ENCODE measurements around the gene FGD4. TPM values are rescaled to one million over a fixed set of nuclear protein-coding genes. Genes with fewer than 3 reads are reported as not detected.
A peak's percentile ranks its signal among the peaks of the same experiment; 100 is the strongest.

The FGD4 gene
- total RNA-seq, 6 experiments from 2014 or later, result 1.9 to 5.6 (median 4.8) TPM

- Mint-ChIP-seq H3K4me3 (no peak overlapping the region), H3K9me3 (no peaks in the 10 kb centered on the region), H3K4me1 (ENCODE audit: low read depth) (peaks cover 3% of the 10 kb centered on the region; the same call in 1 of the 2 replicates), H3K27me3 (ENCODE audit: insufficient read depth) (peaks cover 9% of the 10 kb centered on the region), H3K36me3 (ENCODE audit: low read depth) (no peaks in the 10 kb centered on the region), H3K27ac (no peak overlapping the region)
- TF ChIP-seq, protein P1, sequence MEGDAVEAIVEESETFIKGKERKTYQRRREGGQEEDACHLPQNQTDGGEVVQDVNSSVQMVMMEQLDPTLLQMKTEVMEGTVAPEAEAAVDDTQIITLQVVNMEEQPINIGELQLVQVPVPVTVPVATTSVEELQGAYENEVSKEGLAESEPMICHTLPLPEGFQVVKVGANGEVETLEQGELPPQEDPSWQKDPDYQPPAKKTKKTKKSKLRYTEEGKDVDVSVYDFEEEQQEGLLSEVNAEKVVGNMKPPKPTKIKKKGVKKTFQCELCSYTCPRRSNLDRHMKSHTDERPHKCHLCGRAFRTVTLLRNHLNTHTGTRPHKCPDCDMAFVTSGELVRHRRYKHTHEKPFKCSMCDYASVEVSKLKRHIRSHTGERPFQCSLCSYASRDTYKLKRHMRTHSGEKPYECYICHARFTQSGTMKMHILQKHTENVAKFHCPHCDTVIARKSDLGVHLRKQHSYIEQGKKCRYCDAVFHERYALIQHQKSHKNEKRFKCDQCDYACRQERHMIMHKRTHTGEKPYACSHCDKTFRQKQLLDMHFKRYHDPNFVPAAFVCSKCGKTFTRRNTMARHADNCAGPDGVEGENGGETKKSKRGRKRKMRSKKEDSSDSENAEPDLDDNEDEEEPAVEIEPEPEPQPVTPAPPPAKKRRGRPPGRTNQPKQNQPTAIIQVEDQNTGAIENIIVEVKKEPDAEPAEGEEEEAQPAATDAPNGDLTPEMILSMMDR (IDR thresholded peaks at IDR 0.05), result no peak
- no peak for DNase-seq
These were observed 97.6 kb downstream of the FGD4 start for GRCh38 chr12:32496946-32497345.

- no peak for DNase-seq
- Mint-ChIP-seq H3K9me3 (no peaks in the 10 kb centered on the region), H3K4me1 (ENCODE audit: low read depth) (peaks cover 6% of the 10 kb centered on the region; the same call in 1 of the 2 replicates), H3K27ac (no peak overlapping the region), H3K36me3 (ENCODE audit: low read depth) (no peaks in the 10 kb centered on the region), H3K27me3 (ENCODE audit: insufficient read depth) (peaks cover 11% of the 10 kb centered on the region), H3K4me3 (no peak overlapping the region)
- TF ChIP-seq, protein P1 (IDR thresholded peaks at IDR 0.05), result no peak
These were observed 98.5 kb downstream of the FGD4 start for GRCh38 chr12:32497864-32498263.

- H3K27ac Mint-ChIP-seq, result no peak overlapping the region
- DNase-seq, result no peak
- H3K36me3 Mint-ChIP-seq (ENCODE audit: low read depth), result no peaks in the 10 kb centered on the region
- no peaks in the 10 kb centered on the region for H3K9me3 Mint-ChIP-seq
- TF ChIP-seq, protein P1 (IDR thresholded peaks at IDR 0.05), result no peak
- peaks cover 11% of the 10 kb centered on the region; the same call in 1 of the 2 replicates for H3K27me3 Mint-ChIP-seq (ENCODE audit: insufficient read depth)
- no peak overlapping the region for H3K4me3 Mint-ChIP-seq
- peaks cover 6% of the 10 kb centered on the region; the same call in 1 of the 2 replicates for H3K4me1 Mint-ChIP-seq (ENCODE audit: low read depth)
These were observed 99.7 kb downstream of the FGD4 start for GRCh38 chr12:32499048-32499447.

DNA sequence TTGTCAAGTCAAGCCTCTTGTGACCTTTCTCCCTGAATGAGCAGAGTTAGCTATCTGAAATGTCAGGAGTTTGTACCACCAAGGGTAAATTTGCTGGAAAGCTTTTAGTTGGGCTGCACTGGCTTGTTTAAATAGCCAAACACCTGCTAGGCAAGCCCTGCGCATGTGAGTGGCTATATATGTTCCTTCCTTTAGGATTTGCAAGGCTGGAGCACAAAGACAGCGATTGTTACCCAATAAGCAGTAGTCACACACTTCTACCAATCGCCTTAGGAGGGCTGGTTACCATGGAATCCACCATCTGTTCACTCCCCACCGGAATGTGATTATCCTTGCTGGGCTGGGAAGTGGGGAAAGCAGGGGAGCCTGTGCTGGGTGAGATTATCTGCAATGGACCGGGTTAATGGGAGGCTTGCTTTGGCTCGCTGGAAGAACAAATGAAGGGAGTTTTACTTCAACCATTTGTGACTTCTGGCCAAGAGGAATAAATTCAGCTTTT is 102.5 kb downstream of the FGD4 start:
- Mint-ChIP-seq H3K27me3 (ENCODE audit: insufficient read depth) (peaks cover 18% of the 10 kb centered on the region; the same call in 1 of the 2 replicates), H3K4me1 (ENCODE audit: low read depth) (peaks cover 14% of the 10 kb centered on the region), H3K9me3 (no peaks in the 10 kb centered on the region), H3K27ac (no peak overlapping the region), H3K36me3 (ENCODE audit: low read depth) (no peaks in the 10 kb centered on the region), H3K4me3 (peak overlapping the region; percentile 7; the same call in 1 of the 2 replicates)
- DNase-seq, result peak; percentile 14
- TF ChIP-seq, protein P1 (IDR thresholded peaks at IDR 0.05), result no peak

DNA sequence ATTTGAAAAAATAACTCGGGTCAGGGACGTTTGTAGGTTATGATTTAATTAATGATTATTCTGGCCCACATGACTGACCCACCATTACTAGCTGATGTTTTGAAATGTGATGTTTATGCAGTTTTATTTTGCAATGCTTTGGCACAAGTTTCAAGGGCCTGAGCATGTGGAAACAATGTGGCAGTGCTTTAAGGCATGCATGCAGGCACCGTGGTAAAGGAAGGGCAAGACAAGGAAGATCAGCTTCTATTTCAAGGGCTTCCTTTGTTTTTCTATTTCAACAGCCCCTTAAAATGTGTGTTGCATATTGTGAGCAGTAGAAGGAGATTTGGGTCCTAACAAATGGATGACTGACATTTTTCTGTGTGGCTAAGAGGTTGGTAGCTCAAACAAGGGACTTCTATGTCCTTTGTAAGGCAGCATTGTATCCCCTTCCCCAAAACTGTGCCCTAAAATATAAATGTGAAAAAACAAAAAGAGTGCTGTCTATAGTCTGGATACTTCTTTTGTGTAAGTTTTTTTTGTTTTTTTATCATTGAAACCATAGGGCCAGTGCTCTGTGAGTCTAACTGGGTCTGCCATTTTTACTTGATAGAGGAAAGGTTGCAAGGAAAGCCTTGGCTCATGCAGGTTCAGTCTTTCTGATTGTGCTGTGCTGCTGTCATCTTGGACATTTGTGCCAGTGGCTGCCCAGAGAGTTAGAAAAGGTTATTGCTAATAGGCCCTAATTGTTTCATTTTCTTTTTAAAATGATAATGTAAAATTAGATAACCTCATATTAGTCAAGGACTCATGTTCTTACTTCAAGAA is 103.5 kb downstream of the FGD4 start:
- Mint-ChIP-seq H3K4me1 (ENCODE audit: low read depth) (peaks cover 14% of the 10 kb centered on the region), H3K27me3 (ENCODE audit: insufficient read depth) (peaks cover 18% of the 10 kb centered on the region; the same call in 1 of the 2 replicates), H3K9me3 (no peaks in the 10 kb centered on the region), H3K4me3 (no peak overlapping the region), H3K36me3 (ENCODE audit: low read depth) (no peaks in the 10 kb centered on the region), H3K27ac (no peak overlapping the region)
- TF ChIP-seq, protein P1 (IDR thresholded peaks at IDR 0.05), result no peak
- DNase-seq, result no peak
